NT2/D1 (cell line): ENCODE results near the gene TRAF3IP1.

ENCODE experiments used
- YY1 ChIP-seq: IDR thresholded peaks from 2 replicates; pipeline ENCODE4 v1.6.1; 2011; ENCODE audit not compliant: insufficient read length, insufficient read depth
- ZNF274 ChIP-seq: IDR thresholded peaks from 2 replicates; pipeline ENCODE4 v1.6.1; 2011; ENCODE audit warnings: mild to moderate bottlenecking, low read depth, low read length

DNA sequence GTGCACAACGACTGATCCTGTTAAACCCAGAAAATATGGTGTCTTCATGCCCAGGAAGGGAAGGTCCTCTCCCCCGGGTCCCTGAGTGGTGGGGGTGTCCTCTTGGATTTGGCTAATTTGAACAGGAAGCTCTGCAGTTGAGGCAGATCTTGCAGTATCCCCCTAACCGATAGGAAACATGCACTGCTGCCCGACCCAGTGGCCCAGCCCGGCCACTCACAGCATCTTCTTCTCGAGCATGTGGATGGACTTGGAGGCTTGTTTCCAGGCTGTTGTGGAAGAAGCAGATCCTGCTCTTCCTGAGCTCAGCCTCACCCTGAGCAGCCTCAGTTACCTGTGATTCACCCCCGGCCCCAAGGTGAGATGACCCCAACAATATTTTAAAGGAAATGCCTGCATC, 60.0 kb downstream of the TRAF3IP1 start:
- TF ChIP-seq YY1 (no peak), ZNF274 (no peak)
